ENCODE measurements around the gene CCDC120. TPM values are rescaled to one million over a fixed set of nuclear protein-coding genes. Genes with fewer than 3 reads are reported as not detected.

The CCDC120 gene
- total RNA-seq, 1 donor from 2014 or later: 1.7 TPM

- DNase-seq (ENCODE audit: low spot score): no peak
Measured at GRCh38 chrX:49063715-49064114, 4.9 kb downstream of the CCDC120 start.

- DNase-seq (ENCODE audit: low spot score): no peak
Measured at GRCh38 chrX:49064303-49064702, 5.5 kb downstream of the CCDC120 start.

DNA sequence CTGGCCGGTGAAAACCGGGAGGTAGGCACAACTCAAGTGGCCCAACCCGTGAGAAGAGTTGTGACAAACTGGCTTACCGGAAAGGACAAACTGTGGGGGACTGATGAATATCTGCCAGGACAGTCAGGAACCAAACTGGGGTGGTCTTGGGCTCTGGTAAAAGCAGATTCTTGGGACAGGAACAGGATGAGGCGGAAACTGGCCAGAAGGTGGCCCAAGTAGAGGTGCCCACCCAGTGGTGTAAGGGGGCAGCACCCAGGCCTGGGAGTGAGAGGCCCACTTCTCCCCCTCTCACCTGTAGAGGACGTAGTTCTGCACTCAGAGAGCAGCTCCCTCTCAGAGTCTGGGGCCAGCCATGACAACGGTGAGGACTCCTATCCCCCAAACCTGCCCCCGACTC, 5.9 kb downstream of the CCDC120 start:
- no peak for DNase-seq (ENCODE audit: low spot score)

GRCh38 chrX:49066278-49066677, 7.5 kb downstream of the CCDC120 start:
- DNase-seq (ENCODE audit: low spot score): no peak

DNA sequence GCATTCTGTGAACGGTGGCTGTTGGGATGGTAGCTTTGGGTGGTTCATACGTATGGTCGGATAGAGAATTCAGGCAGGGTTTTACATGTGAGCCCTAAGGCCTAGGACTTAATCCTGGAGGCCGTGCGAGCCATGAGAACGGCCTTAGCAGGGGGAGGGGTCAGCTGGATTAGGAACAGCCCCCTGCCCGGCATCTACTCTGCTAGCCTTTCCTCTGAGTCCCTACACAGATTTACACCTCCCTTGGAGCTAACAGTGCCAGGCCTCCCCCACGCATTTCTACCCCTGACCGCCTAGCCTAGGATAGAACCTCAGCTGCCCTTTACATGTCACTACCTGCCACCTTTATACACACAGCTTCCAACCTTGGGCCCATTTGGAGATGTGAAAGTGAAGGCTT, 7.9 kb downstream of the CCDC120 start:
- no peak for DNase-seq (ENCODE audit: low spot score)

DNA sequence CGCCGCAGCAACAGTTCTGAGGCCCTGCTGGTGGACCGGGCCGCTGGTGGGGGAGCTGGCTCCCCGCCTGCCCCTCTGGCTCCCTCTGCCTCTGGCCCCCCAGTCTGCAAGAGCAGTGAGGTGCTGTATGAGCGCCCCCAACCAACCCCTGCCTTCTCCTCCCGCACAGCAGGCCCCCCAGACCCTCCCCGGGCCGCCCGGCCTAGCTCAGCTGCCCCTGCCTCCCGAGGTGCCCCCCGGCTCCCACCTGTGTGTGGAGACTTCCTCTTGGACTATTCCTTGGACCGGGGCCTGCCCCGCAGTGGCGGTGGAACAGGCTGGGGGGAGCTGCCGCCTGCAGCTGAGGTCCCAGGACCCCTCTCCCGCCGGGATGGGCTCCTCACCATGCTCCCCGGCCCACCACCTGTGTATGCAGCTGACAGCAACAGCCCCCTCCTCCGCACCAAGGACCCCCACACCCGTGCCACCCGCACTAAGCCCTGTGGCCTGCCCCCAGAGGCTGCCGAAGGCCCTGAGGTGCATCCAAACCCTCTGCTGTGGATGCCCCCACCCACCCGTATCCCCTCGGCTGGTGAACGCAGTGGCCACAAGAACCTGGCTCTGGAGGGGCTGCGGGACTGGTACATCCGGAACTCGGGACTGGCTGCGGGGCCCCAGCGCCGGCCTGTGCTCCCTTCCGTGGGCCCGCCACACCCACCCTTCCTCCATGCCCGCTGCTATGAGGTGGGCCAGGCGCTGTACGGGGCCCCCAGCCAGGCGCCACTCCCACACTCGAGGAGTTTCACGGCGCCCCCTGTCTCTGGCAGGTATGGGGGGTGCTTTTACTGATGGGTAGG, 8.7 kb downstream of the CCDC120 start:
- no peak for DNase-seq (ENCODE audit: low spot score)

DNA sequence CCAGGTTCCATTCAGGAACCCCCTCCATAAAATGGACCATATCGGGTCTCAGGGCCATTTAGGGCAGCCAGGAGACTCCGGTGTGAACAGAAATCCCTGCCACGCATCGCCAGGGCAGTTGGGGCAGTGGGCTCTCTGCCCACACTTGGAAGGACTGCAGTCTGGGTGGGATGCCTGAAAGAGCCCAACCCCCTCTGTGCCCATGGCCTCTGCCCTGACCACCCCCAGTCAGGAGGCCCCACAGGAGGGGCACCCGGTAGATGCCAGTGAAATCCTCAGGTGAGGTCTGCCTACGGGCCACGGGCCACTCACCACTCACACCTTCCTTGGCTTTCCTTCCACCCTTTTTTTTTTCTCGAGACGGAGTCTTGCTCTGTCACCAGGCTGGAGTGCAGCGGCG, 10.2 kb downstream of the CCDC120 start:
- DNase-seq (ENCODE audit: low spot score): no peak

DNA sequence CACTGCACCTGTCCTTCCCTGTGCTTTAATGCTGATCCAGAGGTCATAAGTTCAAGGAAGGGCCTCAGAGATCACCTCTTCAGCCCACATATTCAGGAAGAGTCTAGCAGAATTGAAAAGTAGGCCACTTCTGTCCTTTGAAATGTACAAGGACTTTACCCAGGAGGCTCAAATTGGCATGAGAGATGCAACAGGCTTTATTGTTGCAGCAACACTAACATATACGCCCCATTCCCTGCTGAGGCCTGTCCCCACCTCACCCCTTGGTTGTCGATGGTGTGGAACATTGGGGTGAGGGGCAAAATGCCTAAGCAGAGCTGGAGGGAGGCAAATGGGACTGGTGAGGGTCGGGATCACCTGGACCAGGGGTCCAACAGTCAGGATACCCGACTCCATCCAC, 12.2 kb downstream of the CCDC120 start:
- no peak for DNase-seq (ENCODE audit: low spot score)

- peak; percentile 92 for DNase-seq (ENCODE audit: low spot score)
Measured at GRCh38 chrX:49071877-49072711, 13.3 kb downstream of the CCDC120 start.

DNA sequence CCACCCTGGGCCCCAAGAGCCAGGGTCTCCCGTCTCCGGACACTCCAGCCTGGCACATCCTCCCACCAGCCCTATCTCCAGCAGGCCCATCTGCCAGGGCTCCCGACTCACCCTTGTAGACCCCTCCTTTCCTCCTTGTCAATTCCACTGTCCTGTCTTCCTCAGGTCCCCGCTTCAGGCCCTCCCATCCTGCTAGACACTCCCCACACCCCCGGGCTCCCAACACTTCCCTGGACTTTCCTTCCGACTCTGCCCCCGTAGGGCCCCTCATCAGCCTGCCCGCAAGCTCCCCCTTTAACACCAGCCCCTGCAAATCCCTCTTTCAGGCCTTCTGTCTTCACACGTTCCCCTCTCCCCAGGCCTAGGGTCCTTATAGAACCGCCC, 13.9 kb downstream of the CCDC120 start:
- no peak for DNase-seq (ENCODE audit: low spot score)

- DNase-seq (ENCODE audit: low spot score): peak; percentile 95
Measured at GRCh38 chrX:49073601-49074575, 15.1 kb downstream of the CCDC120 start, which contains the start of gene PRAF2. PRAF2 (minus strand) TSS chrX:49074002; CDS start chrX:49073987, 15 bp downstream.

- no peak for DNase-seq (ENCODE audit: low spot score)
Measured at GRCh38 chrX:49075347-49075746, 16.5 kb downstream of the CCDC120 start.

DNA sequence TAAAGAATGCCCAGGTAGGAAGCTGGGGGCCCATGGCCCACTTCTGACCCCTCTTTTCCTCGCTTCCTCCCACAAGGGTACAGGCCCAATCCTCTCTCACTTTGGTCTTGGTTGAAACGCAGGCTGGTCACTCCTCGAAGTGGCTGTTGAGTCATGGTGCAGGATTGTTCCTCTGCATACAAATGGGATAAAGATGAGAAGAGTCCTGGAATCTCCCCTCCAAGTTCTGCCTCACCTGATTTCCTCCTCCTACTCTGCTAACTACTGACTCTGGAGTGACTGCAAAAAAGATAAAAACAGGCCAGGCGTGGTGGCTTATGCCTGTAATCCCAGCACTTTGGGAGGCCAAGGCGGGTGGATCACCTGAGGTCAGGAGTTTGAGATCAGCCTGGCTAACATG, 19.1 kb downstream of the CCDC120 start:
- DNase-seq (ENCODE audit: low spot score): no peak

- DNase-seq (ENCODE audit: low spot score): peak; percentile 76
Measured at GRCh38 chrX:49079489-49080428, 21.0 kb downstream of the CCDC120 start, which contains the start of gene WDR45. WDR45 (minus strand) TSS chrX:49079887; CDS start chrX:49078095, 1,792 bp downstream.

DNA sequence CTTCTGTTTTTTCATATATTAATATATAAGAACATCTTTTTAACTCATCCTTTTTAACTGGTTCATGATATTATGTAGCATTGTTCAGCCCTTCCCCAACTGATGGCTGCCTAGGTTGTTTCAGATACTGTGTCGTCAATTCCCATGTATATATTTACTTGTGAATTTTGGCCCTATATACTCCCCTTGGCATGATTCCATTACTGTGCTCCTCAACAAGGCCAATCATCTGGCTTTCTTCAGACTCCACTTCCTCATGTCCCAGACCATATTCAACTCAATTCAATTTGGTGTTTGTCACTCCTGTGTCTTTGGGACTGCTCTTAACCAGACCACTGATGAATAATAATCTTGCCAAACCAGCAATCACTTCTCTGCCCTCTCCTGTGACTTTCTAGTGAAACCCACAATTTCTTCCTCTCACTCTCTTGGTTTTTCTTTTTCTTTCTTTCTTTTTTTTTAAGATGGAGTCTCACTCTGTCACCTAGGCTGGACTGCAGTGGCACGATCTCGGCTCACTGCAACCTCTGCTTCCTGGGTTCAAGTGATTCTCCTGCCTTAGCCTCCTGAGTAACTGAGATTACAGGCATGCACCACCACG, 23.6 kb downstream of the CCDC120 start:
- DNase-seq (ENCODE audit: low spot score): no peak

DNA sequence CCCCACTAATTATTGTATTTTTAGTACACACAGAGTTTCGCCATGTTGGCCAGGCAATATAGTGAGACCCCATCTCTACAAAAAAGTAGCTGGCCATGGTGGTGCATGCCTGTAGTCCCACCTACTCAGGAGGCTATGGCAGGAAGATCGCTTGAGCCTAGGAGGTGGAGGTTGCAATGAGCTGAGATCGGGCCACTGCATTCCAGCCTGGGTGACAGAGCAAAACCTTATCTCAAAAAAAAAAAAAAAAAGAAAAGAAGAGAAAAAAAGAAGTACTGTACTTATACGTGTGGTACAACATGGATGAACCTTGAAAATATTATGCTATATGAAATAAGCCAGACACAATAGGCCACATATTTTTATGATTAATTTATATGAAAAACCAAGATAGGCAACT, 30.8 kb downstream of the CCDC120 start:
- DNase-seq (ENCODE audit: low spot score): no peak

- no peak for DNase-seq (ENCODE audit: low spot score)
Measured at GRCh38 chrX:49096419-49096818, 37.6 kb downstream of the CCDC120 start.

DNA sequence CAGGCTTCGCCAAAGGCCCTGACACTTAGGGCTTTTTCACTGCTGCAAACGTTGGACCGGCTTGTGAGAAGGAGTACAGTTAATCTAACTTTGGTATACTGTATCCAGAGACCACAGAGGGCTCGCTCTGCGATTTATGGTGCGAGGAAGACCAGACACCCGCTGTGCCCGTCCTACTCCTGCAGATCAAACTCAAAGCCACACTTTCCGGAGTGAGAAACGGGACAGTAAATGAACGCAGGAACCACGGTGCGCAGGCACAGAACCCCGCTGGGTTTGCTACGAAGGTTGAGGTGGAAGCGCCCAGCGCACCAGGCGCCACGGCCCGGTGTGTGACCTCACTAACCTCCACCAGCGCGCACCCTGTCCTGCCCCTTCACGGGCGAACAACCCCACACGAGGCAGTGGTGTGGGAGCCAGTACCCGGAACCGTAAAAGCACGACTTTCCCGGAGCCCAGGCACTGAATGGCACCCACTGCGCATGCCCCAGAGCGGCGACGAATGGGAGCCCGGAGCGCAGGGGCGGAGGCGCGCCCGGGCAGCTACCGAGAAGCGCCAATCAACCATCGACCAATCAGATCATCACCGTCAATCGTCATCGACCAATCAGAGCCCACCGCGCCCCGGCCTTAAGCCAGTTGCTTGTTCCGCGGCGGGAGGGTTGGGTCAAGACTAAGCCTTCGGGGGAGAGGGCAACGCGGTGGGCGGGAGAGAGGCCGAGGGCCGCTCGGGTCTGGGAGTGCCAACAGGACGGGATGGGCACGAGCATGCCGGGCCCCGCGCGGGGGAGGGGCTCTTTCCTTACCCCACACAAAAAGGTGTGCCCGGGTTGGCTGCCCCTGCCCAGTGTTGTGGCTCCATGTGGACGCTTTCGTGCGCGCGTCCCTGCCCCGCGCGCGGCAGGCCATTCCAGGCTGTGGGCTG, 42.2 kb downstream of the CCDC120 start:
- DNase-seq (ENCODE audit: low spot score): peak; percentile 95

DNA sequence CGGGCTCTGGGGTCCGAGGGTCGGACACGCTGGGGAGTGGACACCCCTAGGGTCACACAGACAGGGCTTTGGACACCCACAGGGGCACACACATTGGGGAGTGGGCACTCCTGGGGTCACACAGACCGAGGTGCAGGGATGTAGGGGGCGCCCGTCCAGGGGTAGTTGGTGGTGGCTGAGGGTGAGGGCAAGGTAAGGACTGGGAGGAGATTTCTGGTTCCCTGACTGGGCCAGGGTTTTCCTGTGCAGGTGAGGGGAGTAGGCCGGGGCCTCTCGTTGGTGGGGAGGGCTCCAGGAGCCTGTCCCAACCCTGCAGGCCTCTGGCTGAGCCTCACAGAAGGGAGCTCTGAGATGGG, 42.8 kb downstream of the CCDC120 start:
- no peak for DNase-seq (ENCODE audit: low spot score)
